Kidney epithelial cell (primary cell): ENCODE data around the gene ACSF3. TPM values are rescaled to one million over a fixed set of nuclear protein-coding genes. Genes with fewer than 3 reads are reported as not detected.

Experiments
- DNase-seq: peaks from one replicate; pipeline ENCODE4 v3.0.0-alpha.2; 2010; ENCODE audit warnings: low read depth
- H3K27me3 ChIP-seq: 2 replicates; pipeline ENCODE4 v1.6.0; 2011; ENCODE audit warnings: low read length; ENCODE audit not compliant: control insufficient read depth, insufficient read depth
- H3K36me3 ChIP-seq: 2 replicates; pipeline ENCODE4 v1.5.1; 2011; ENCODE audit warnings: low read length; ENCODE audit not compliant: control insufficient read depth, insufficient read depth
- H3K4me3 ChIP-seq: 2 replicates; pipeline ENCODE4 v1.5.1; 2011; ENCODE audit warnings: low read depth, mild to moderate bottlenecking, control low read depth, low read length
- total RNA-seq: library from RNA; depleted of rRNA; stranded (reverse); fragments of >200 nt; gene quantifications from 2 replicates; pipeline ENCODE4 v1.2.3, GENCODE V29; 2015
- TF ChIP-seq, protein P1 (sequence below): IDR thresholded peaks from 2 replicates; pipeline ENCODE4 v1.5.1; 2011; ENCODE audit warnings: mild to moderate bottlenecking, moderate library complexity, low read length, control low read depth, inconsistent platforms; ENCODE audit not compliant: insufficient read depth, poor library complexity, severe bottlenecking

Gene ACSF3
- total RNA-seq, 1 donor from 2014 or later, result 36.9 TPM

DNA sequence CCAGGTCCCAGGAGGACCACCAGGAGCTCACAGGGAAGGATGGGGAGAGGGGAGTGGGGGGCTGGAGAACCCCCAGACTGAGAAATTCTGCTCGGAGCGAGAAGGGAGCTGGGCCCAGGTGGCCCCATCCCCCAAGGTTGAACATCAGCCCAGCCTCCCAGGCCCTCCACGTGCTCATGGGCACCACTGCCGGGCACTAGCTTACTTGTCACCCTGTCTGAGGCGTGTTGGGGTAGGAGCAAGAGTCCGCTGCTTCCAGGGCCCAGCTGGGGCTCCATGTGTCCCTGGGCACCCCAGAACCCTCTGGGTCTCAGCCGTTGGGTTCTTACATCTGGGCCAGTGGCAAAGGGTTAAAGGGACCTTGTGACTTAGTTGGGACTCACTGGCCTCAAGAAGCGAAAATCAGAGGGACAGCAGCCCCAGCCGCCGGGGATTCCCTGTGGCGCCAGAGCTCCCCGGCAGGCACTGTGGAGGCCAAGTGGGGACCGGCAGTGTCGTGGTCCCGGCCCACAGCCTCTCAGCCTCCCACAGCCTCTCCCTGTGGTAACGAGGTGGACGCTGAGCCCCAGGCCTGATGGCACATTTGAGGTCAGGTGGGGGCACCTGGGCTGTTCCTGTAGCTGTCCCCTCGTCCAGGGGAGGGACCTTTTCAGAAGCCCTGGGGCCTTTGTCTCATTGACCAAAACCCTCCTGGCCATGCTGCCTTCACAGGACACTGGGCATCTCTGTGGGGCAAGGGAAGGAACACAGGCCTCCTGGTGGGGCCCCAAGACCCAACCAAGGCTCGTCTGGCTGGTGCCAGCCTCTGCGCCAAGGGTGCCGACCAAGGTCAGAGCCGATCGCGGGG, 44.2 kb downstream of the ACSF3 start:
- H3K4me3 ChIP-seq, result no peak overlapping the region
- no peak for DNase-seq
- TF ChIP-seq, protein P1, sequence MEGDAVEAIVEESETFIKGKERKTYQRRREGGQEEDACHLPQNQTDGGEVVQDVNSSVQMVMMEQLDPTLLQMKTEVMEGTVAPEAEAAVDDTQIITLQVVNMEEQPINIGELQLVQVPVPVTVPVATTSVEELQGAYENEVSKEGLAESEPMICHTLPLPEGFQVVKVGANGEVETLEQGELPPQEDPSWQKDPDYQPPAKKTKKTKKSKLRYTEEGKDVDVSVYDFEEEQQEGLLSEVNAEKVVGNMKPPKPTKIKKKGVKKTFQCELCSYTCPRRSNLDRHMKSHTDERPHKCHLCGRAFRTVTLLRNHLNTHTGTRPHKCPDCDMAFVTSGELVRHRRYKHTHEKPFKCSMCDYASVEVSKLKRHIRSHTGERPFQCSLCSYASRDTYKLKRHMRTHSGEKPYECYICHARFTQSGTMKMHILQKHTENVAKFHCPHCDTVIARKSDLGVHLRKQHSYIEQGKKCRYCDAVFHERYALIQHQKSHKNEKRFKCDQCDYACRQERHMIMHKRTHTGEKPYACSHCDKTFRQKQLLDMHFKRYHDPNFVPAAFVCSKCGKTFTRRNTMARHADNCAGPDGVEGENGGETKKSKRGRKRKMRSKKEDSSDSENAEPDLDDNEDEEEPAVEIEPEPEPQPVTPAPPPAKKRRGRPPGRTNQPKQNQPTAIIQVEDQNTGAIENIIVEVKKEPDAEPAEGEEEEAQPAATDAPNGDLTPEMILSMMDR, result no peak
- no peaks in the 10 kb centered on the region for H3K36me3 ChIP-seq
- H3K27me3 ChIP-seq, result no peaks in the 10 kb centered on the region

DNA sequence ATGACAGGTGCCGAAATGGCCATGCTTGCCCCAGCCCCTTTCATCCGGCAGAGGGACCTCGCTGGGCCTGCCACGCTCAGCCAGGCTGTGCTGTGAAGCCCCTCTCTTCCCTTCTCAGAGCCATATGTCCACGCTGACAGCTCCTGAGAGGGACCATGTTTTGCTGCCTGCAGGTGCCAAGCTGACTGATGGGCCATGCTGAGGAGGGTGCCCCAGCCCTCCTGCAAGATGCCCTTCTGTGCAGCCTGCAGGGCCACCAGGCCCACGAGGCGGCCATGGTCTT, 44.8 kb downstream of the ACSF3 start:
- no peak for DNase-seq
- TF ChIP-seq, protein P1, result no peak
- H3K4me3 ChIP-seq, result no peak overlapping the region
- no peaks in the 10 kb centered on the region for H3K27me3 ChIP-seq
- no peaks in the 10 kb centered on the region for H3K36me3 ChIP-seq

DNA sequence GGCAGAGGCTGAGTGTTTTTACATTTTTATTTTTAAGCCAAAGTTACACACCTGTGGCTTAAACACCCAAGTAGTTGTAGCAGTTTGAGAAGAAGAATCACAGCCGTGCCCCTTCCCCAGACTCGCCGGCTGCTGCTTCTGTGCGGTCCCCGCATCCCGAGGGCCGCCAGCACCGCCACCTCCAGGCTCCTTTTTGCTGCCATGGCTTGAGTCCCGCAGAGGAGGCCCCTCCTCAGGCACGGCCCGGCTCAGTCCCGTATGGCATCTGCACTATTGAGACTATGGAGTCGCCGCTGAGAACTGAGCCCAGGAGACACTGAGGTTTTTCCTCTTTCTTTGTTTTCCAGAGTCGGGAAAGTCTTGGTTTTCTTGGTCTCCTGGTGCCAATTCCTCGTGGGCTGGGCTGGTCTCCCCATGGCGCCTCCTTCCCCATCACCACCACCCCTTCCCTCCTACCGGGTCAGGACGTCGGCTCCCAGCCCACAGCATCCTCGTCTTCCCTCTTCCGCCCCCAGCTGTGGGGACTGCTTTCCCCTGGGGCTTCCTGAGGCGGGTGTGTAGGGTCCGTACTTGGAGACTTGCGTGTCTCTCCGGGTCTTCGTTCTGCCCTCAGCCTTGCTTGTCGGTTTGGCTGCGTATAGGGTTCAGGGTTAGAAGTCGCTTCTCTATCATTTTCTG, 45.3 kb downstream of the ACSF3 start:
- H3K36me3 ChIP-seq, result no peaks in the 10 kb centered on the region
- H3K27me3 ChIP-seq, result no peaks in the 10 kb centered on the region
- DNase-seq, result no peak
- TF ChIP-seq, protein P1, result no peak
- H3K4me3 ChIP-seq, result no peak overlapping the region

DNA sequence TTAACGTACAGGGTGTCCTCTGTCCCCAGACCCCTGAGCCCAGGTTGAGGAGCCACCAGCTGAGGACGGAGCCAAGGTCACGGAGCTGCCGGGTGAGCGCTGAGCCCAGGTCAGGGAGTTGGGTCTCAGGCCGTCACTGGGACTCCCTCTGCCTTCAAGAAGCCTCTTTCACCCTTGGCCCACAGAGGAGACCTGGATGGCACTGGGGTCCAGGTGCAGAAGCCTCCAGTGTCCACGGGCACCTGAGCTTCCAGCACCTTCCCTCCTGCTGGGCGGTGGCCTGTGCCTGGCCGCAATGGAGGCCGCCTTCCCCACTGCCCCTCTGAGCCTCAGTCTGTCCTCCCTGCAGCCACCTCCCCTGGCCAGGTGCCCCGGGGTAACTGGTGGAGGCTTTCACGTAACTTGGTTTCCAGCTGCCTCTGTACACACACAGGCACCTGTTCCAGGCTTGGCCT, 46.3 kb downstream of the ACSF3 start:
- TF ChIP-seq, protein P1, result no peak
- DNase-seq, result no peak
- Histone ChIP-seq H3K27me3 (no peaks in the 10 kb centered on the region), H3K36me3 (no peaks in the 10 kb centered on the region), H3K4me3 (no peak overlapping the region)

DNA sequence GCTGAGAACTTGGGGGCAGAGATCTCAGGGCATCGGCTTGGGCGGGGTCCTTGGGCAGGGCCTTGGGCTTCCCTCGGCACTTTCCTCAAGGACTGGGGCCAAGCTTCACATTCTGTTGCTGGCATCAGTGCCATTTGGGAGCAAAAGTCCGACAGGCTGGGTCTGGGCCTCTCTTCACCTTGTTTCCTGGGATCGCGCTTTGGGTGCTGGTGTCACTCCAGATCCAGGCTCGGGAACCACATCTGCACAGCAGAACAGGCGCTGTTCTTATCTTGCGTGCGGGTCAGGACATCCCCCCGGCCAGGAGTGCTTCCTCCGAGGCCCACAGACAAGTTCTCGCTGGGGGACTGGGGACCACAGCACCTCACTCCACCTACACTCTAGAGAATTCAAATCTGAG, 46.7 kb downstream of the ACSF3 start:
- no peak for DNase-seq
- TF ChIP-seq, protein P1, result no peak
- H3K36me3 ChIP-seq, result no peaks in the 10 kb centered on the region
- no peak overlapping the region for H3K4me3 ChIP-seq
- H3K27me3 ChIP-seq, result no peaks in the 10 kb centered on the region
